DMS153 (cell line): ENCODE data around the gene CST7.
"Not testable (repeated sequence)": the region's sequence is repeated elsewhere in the genome, so short reads cannot be mapped to it uniquely, and the experiment has no call there.

ENCODE experiments used
- DNase-seq: peaks from one replicate; lab custom pipeline; 2025; lab: John Stamatoyannopoulos, UW

The CST7 gene, protein sequence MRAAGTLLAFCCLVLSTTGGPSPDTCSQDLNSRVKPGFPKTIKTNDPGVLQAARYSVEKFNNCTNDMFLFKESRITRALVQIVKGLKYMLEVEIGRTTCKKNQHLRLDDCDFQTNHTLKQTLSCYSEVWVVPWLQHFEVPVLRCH

DNA sequence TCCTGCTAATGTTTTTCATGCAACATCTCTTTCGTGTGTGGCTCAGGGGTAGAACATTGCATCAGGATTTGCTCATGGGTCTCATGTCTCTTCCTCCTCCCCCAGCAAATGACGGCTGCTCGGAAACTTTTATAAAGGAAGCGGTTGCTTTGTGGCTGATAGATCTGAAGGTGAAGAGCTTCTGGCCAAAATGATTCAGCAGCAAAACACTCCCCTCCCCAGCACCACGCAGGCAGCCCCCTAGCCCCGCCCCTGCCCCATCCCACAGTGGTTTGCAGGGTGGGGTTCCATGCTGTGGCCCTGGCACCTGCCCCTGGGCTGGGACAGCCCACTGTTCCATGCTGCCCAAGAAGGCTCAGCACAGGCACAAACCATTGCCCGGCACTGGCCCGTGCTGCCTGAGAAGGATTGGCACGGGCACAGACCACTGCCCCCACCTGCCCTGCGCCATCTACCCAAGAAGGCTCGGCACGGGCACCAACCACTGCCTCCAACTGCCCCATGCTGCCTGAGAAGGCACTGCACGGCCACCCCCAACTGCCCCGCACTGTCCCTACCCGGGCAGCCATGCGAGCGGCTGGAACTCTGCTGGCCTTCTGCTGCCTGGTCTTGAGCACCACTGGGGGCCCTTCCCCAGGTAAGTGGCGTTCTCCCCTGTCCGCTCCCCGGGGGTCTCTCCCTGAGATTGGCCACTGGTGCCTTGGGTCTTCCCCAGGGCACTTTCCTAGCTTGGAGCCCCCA is at the start of gene CST7:
Gene CST7, plus strand, starts transcription at position 331 of the 741 bp plus-strand sequence. Its CDS starts 237 bp downstream, at position 568.
- DNase-seq: no peak

DNA sequence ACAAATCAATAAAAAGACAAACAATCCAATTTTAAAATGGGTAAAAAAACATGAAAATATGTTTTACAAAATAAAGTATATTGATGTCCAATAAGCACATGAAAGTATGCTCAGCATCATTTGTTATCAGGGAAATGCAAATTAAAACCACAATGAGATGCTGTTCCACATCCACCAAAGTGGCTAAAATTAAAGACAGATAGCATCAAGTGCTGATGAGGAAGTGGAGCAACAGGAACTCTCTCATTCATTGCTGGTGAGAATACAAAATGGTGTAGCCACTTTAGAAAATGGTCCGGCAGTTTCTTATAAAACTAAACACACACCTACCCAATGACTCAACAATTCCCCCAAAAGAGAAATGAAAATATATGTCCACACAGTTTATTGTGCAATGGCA is 42.3 kb upstream of the CST7 start:
- DNase-seq: no peak

DNA sequence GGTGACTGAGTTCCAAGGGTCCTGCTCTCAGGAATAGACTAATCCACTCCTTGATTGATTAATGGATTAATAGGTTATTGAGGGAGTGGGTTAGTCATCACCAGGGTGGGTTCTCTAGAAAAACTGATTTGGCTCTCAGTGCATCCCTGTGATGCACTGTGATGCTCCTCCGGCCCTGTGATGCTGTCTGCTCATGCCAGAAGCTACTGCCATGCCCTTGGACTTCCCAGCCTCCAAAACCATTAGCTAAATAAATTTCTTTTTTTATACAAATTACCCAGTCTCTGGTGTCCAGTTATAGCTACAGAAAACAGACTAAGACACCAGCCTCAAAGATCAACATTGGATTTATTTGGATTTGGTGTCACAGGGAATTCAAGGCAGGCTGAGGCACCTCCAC is 40.4 kb upstream of the CST7 start:
- no peak for DNase-seq

DNA sequence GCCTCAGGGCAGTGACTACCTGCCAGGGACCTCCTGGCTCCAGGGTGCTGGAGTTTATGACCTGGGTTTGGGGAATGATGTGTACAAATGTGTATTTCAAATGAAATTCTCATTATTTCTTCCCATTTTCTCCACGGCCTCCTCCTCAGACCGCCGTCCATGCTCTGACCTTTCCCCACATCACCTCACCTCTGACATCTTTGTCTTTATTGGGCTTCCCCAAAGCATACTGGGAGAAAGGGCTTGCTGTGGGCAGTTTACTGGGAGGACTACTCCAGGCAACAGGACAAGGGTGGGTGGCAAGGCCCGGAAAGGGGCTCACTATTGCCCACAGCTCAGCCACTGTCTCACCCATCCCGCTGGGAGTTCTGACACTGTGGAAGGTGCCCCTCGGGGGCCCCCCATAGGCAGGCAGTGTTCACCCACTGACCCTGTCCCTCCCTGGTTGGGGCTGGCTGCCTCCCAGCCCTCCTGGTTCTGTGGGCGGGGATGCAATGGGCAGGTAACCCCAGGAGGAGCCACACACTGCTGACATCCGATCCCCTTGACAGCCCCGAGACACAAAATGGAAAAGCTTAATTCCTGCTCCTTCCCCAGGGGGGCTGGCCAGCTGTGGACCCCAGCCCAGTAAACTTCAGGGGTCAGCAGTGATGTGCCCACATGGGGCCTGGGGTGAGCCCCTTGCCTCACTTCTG is 39.8 kb upstream of the CST7 start:
- no peak for DNase-seq

DNA sequence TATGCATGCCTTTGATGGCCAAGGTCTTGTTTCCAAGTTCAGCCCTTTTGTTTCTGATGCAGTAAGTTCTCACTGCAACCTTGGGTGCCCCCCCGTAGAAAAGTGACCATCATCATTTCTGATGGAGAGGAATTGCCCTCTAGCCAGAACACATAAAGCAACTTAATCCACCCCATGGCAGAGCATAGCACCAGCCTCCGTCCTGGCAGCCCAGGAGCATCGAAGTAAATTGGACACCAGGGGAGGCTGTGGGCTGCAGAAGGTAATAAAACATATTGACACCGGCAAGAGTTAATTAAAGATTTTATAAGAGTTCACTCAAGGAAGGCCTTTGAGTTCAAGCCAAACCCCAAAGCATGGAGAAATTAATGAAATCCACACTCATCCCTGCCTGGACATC is 39.2 kb upstream of the CST7 start:
- no peak for DNase-seq

DNA sequence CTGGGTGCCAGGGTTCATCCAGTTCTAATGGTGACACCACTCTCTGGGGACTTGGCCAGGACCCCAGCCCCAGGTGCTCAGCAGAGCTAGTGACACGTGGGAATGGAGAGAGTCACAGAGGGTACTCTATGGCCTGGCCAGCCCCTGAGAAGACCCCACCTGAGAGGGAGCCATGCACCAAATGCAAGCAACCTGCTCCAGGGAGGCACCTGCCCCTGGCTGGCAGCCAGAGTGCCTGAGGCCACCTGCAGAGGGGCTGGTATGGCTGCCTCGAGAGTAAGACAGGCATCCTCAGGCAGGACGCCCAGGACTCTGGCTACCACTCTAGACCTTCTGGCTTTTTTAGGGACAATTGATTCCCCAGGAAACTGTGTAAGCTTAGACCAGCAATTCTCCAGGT is 38.6 kb upstream of the CST7 start:
- no peak for DNase-seq

DNA sequence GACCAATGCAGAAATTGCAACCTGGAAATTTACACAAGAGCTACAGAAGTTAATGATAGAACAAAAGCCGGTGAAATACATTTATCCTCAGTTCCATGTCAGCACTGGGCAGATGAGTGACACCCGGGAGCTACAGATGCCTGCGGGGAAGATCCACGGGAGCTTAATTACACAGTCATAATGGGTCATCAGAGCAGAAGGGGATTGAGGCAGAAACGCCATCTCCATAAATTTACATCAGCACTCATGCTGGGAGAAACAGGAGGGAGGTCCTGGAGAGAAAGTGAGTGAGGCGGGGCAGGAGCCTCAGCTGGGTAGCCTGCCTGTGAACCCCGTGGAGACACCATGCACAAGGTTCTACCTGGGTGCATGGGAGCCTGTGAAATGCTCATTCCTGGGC is 37.6 kb upstream of the CST7 start:
- no peak for DNase-seq

DNA sequence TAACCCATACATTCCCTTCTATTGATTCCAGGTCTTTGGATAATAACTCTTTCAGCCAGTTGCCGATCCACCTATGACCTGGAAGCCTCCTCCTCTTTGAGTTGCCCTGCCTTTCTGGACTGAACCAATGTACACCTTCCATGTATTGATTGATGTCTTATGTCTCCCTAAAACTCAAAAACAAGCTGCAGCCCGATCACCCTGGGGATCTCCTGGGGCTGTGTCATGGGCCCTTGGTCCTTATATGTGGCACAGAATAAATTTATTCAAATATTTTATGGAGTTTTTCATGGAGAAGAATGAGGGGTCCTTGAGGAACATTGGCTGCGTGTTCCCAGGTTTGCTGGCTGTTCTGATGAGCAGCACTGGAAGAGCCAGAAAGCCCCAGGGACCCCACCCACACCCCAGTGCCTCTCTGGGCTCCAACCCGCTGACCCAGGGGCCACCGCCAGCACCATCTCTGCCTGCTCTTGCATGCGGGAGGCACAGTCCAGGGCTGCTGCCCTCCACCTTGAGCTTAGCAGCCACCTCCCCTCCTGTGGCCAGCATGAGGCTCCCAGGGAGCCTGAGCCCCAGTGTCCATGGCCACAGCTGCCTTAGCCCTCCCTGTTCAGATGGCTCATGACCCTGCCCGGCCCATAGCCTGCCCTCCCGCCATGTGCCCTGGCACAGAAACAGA is 36.5 kb upstream of the CST7 start:
- DNase-seq: no peak

DNA sequence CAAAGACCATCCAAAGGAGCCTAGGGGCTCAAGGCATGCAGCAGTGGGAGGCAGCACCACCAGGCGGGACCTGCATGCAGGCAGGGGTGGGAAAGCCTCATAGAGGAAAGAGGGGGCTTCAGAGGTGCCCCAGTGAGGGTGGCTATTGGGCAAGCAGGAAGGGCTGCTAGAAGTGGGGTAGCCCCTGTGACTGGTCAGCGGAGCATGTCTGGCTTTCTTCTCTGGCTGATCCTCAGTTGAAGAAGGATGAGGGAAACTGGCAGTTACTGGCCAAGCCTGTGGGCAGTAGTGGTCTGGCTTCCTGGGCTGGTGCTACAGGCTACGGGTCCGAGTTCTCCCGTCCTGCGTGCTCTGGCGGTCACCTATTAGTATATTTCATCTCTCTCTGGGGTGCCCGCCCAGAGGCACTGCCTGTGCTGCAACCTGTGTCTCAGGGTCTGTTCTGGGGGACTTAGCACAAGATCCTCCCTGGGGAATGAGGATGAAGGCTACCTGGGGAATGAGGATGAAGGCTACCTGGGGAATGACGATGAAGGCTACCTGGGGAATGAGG is 35.9 kb upstream of the CST7 start:
- no peak for DNase-seq

DNA sequence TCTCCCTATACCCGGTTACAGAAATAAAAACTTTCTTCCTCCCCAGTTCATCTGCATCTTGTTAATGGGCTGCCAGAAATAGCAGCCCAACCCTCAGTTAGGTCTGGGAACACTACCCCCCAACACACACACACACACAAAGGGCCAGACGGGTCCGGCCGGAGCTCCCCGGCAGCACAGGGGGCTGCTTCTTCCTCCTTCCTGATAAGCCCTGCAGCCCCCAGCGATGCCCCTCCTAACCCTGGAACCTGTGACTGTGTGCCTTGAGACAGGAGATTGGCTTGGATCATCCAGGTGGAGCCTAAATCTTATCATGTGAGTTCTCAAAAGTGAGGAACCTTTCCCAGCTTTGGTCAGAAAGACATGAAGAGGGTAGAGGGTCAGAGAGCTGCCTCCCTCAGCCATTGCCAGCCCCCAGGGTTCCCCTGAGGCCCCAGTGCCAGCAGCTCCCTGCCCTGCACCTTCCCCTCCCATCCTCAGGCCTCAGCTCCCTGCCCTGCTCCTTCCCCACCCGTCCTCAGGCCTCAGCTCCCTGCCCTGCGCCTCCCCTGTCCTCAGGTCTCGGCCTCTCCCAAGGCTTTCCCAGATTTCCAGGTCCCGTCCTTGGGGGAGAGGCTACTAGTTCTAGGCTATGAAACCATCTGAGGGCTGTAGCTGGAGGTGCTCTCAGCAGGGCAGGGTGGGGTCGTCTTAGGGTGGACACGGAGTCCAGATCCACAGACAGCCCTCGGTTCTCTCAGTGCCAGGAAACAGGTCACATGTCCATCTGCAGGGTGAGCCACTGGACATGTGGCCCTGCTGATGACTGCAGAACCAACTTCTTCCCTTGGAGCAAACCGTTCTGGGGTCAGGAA is 34.5 kb upstream of the CST7 start:
- DNase-seq: no peak

DNA sequence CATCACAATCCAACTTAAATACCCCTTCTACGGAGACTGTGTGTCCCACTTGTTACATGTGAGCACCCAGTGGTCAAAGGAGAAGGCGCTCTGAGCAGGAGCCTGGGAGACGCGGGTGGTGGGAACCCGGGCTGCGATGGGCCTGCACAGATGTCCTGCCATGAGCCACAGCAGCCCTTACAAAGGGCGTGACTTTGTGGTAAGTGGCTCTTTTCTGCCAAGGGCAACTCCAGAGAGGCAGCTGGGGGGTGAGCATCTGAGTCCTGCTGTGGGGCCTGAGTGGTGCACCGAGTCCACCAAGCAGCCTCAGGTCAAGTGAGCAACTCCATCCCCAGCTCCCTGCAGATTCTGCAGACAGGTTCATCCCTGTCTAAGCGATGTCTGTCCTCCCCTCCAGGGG is 33.6 kb upstream of the CST7 start:
- no peak for DNase-seq

DNA sequence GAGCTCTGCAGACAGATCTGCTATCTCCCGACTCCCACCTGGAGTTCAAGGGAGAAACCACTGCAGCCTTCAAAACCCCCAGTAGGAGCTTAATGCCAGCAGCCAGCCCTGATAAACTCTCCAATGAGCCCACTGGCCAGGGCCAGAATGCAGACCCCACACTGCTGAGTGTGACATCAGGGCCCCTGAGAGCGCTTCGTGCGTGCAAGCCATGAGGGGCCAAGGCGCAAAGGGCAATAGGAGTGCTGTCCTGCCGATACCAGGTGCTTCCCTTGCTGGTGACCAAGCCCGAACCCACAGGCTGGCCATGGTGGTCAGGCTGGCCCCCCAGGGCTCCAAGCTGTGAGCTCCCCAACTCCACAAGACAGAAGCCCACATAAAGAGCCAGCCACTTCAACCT is 33.2 kb upstream of the CST7 start:
- DNase-seq: no peak

DNA sequence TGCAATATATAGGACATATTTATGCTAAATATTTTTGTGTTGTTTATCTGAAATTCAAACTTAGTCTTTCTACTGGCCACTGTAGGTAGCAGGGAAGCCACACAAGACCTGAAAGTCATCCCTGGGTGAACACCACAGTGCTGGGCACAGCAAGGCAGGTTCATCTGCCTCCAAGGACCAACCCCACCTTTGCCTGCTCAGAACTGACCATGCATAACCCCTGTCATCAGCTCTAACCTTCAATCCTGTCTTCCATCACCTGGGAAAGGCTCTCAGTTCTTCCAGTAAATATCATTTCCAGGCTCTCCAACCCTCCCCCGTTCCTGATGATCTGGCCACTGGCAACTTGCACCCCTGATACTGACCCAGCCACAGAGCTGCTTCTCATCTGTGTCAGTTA is 32.7 kb upstream of the CST7 start:
- DNase-seq: no peak

DNA sequence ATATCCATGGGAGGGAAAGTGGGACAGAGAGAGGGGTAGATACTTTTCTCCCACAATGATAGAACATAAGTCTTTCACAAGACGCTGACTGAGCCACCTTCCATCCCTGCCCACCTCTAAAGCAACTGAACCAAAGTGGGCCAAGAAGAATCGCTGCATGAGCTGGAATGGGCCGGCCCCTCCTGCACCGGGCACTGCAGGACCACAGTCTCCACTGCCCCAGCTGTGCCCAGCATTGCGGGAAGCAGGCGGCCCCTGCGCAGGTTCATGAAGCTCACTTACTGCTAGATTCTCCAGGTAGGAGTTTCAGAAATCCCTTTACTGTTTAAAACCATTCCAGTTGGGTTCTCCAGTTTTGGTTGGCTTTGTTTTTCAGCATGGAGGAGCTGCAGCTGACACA is 32.0 kb upstream of the CST7 start:
- no peak for DNase-seq

DNA sequence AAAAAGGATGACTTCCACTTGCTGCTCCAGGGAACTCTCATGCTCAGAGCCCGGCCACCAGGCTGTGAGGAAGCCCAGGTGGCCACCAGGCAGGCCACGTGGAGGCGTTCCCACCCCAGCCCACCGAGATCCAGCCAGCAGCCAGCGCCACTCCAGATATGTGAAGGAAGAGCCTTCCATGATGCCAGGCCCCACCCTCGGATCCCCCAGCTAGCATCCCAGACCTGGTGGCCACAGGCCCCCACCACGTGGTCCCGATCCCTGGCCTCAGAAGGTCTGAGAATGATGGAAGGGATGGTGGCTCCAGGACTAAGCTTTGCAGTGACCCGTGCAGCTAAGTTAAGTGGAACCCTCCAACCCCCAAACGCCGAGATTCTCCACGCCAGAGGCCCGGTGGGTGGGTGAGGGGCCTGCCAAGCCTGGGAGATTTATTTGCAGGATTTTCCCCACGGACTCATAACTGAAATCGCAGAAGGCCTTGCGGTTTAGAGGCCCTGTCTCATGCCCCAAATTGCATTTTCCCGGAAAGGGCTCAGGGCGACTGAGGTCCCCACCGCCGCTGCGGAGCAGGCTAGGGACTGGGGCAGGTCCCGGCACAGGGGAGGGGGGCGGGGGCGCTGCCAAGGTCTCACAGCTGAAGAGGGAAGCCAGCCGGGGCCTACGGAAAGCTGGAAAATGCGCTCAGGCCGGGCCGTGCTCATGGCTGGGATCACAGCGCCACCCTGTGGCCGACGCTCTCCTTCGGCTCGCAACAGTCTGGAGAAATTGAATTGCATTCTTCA is 31.1 kb upstream of the CST7 start:
- DNase-seq: peak; percentile 14

DNA sequence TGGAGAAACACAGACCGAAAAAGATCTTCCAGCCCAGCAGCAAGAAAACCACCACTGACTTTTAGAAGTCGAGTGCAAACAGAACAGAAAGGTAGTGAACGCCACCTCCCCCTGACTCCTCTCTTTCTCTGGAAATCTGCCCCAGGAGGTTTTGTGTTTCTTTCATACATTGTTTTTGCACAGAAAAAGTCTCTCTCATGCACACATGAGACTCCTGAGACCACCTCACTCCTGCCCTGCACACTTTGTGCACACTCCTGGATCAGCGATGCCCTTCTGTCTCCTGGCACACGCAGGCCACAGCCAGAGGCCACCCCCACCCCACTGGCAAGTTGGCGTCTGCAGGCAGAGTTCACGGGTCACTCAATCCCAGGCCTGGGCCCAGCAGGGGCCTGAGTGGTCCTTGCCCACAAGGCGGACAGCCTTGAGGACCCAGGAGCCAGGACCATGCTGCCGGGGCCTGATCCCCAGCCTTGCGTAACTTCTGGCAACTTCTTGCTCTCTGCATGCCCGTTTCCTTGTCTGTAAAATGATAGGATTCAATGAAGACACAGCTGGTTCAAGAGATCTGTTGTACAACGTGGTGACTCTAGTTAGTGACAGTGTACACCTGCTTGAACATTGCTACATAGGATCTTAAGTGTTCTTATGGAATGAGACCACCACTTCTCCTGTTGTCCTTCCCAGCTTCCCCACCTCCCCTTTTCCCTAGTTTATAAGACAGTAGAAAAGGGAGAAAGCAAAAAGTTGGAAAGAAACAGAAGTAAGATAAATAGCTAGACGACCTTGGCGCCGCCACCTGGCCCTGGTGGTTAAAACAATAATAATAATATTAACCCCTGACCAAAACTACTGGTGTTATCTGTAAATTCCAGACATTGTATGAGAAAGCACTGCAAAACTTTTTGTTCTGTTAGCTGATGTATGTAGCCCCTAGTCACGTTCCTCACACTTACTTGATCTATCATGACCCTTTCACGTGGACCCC is 30.2 kb upstream of the CST7 start:
- no peak for DNase-seq

DNA sequence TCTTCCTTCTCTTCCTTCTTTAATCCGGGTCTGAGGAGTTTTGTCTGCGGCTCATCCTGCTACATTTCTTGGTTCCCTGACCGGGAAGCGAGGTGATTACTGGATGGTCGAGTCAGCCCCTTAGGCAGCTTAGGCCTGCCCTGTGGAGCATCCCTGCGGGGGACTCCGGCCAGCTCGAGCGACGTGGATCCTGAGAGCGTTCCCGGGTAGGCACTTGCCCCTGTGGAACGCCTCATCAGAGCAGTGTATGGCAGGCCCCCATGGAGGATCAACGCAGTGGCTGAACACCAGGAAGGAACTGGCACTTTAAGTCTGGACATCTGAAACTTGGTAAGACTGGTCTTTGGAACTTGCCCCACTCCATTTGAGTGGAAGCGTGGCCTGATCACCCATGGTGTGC is 29.4 kb upstream of the CST7 start:
- DNase-seq: not testable (repeated sequence)

DNA sequence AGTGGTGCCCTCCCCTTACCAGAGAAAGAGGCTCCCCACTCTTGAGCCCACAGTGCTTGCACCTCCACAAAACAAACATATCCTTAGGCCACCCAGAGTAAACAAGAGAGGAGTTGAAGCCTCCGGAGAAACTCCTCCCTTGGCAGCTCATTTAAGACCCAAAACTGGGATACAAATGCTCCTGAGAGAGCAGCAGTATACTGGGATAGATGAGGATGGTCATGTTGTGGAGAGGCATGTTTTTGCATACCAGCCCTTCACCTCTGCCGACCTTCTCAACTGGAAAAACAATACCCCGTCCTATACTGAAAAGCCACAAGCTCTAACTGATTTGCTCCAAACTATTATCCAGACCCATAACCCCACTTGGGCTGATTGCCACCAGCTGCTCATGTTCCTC is 28.4 kb upstream of the CST7 start:
- not testable (repeated sequence) for DNase-seq

DNA sequence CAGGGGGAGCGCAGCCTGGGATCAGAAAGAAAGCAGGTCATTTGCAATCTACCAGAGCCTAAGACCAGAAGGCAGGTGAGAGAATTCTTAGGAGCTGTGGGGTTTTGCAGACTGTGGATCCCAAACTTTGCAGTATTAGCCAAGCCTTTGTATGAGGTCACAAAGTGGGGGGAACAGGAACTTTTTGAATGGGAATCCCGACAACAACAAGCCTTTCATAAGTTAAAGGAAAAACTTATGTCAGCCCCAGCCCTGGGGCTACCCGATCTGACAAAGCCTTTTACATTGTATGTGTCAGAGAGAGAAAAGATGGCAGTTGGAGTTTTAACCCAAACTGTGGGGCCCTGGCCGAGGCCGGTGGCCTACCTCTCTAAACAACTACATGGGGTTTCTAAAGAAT is 19.8 kb upstream of the CST7 start:
- DNase-seq: not testable (repeated sequence)
